ENCODE results near the gene COL5A3. TPM values are rescaled to one million over a fixed set of nuclear protein-coding genes. Genes with fewer than 3 reads are reported as not detected.

Gene COL5A3
- 31.9 TPM for total RNA-seq

DNA sequence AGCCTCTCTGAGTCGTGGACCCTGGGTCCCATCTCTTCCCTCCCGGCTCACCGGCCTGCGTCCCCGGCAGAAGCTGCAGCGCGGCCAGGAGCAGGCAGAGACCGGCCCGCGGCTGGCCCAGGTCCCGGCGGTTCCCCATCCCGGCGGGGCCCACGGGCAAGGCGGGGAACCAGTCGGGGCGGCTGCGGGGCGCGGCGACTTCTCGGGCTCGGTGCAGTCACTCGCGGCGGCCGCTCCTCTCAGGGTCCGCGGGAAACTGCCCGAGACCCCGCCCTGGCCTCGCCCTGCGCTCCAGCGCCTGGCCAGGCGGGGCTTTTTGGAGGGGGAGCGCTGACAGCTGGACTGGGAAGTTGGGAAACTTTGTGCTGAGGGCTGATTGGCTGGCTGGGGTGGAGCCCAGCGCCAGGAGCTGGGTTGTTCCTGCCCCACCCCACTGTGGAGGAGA is at the start of gene COL5A3:
Gene COL5A3 (minus strand): TSS at position 258 of the 445 bp plus-strand sequence. CDS start 119 bp downstream, at position 139.

DNA sequence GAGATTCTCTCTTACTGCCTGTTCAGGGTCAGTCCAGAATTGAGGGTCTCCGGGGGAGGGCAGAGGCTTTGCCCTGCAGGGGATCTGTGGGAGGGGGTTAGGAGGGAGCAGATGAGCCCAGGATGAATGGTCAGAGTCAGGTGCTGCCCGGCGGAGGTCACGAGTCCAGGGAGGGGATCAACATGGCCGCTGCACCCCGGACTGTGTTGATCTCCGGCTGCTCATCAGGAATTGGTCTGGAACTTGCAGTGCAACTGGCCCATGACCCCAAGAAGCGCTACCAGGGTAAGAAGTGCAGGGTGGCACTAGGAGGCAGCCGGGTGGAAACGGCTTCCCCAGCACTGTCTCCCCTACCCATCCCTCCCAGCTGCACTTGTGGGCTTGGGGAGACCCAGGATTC is 3.0 kb upstream of the COL5A3 start, which contains the start of gene RDH8:
Gene RDH8 (plus strand): TSS at position 168 of the 400 bp plus-strand sequence. CDS start 15 bp downstream, at position 183.

DNA sequence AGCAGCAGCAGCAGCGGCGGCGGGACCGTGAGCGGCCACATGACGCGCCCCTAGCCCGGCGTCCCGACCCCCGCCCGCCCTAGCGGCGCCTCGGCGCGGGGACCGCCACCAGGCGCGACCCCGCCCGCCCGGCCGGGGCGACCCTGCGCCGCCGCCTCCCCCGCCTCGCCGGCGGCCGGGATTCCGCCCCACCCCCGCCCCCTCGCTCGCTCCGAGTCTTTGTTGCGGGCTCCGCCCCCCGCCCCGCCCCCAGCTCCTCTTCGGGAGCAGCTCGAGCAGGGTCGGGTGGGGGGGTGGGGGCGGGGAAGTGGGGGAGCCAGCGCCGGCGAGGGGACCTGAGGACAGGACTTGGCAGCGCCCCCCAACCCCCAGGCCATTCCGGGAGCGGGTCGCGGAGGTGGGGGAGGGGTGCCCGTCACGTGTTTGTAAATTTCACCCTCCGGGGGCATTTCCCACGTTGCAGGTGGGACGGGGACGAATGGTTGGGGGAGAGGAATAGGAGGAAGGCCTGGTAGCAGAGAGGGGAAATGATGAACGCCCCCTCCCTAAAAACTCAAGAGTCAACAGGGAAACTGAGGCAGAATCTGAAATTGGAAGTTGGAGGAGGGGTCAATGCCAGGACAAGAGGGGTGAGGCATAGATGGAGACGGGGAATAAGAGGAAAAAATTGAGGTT is 73.8 kb downstream of the COL5A3 start, which contains the start of gene OLFM2:
Gene OLFM2 (minus strand): TSS at position 190 of the 675 bp plus-strand sequence. CDS start 149 bp downstream, at position 41.

Other genes with a start within 250 kb of the COL5A3 start
- 38.5 TPM for gene ZNF846, start 241.8 kb downstream of the COL5A3 start, total RNA-seq
- 15.7 TPM for gene FBXL12, start 191.4 kb downstream of the COL5A3 start, total RNA-seq
- gene UBL5, start 182.6 kb downstream of the COL5A3 start, total RNA-seq = 209 TPM
- gene PIN1, start 175.2 kb downstream of the COL5A3 start, total RNA-seq = 77.9 TPM
- gene OLFM2, start 74.0 kb downstream of the COL5A3 start, total RNA-seq = 88.7 TPM
- gene RDH8, start 3.0 kb upstream of the COL5A3 start, total RNA-seq = not detected
- 21.2 TPM for gene SHFL, start 75.8 kb upstream of the COL5A3 start, total RNA-seq
- 0.88 TPM for gene ANGPTL6, start 92.2 kb upstream of the COL5A3 start, total RNA-seq
- 32.8 TPM for gene PPAN, start 95.9 kb upstream of the COL5A3 start, total RNA-seq
- 7.1 TPM for gene P2RY11, start 101.2 kb upstream of the COL5A3 start, total RNA-seq
- gene EIF3G, start 109.4 kb upstream of the COL5A3 start, total RNA-seq = 149 TPM
- gene DNMT1, start 184.4 kb upstream of the COL5A3 start, total RNA-seq = 69.2 TPM
- gene S1PR2, start 220.8 kb upstream of the COL5A3 start, total RNA-seq = 8.9 TPM
- 19.0 TPM for gene MRPL4, start 241.7 kb upstream of the COL5A3 start, total RNA-seq